BLaER1 treated with 17β-estradiol and CSF1 and Interleukin-3, amounts not matched to agents 10 nM and 100 nM (cell line): ENCODE results near the gene C16orf90.

Source experiments
- H3K27ac ChIP-seq, 11 experiments: shearing (Covaris generic); formaldehyde crosslinking; 2 replicates each; pipeline ENCODE4 v1.8.1; 2022
- H3K27me3 ChIP-seq, 11 experiments: shearing (Covaris generic); formaldehyde crosslinking; 2 replicates each; pipeline ENCODE4 v1.8.1; 2022
- H3K36me3 ChIP-seq, 11 experiments: shearing (Covaris generic); formaldehyde crosslinking; 2 replicates each; pipeline ENCODE4 v1.8.1; 2022
- H3K4me1 ChIP-seq, 10 experiments: shearing (Covaris generic); formaldehyde crosslinking; 2 replicates each; pipeline ENCODE4 v1.8.1; 2022
- H3K4me2 ChIP-seq, 11 experiments: shearing (Covaris generic); formaldehyde crosslinking; 2 replicates each; pipeline ENCODE4 v1.8.1; 2022
- H3K4me3 ChIP-seq, 10 experiments: shearing (Covaris generic); formaldehyde crosslinking; 2 replicates each; pipeline ENCODE4 v1.8.1; 2022
- H3K9ac ChIP-seq, 11 experiments: shearing (Covaris generic); formaldehyde crosslinking; 2 replicates each; pipeline ENCODE4 v1.8.1; 2022
- H3K9me3 ChIP-seq, 11 experiments: shearing (Covaris generic); formaldehyde crosslinking; replicated peaks in 1 of 11; 2 replicates each; pipeline ENCODE4 v1.8.1; 2022
- H4K20me1 ChIP-seq, 11 experiments: shearing (Covaris generic); formaldehyde crosslinking; 2 replicates each; pipeline ENCODE4 v1.8.1; 2022
- Cebpa-rat ChIP-seq, 11 experiments: shearing (Covaris generic); IDR thresholded peaks; 2 replicates each; pipeline ENCODE4 v1.8.1; 2022

The C16orf90 gene

DNA sequence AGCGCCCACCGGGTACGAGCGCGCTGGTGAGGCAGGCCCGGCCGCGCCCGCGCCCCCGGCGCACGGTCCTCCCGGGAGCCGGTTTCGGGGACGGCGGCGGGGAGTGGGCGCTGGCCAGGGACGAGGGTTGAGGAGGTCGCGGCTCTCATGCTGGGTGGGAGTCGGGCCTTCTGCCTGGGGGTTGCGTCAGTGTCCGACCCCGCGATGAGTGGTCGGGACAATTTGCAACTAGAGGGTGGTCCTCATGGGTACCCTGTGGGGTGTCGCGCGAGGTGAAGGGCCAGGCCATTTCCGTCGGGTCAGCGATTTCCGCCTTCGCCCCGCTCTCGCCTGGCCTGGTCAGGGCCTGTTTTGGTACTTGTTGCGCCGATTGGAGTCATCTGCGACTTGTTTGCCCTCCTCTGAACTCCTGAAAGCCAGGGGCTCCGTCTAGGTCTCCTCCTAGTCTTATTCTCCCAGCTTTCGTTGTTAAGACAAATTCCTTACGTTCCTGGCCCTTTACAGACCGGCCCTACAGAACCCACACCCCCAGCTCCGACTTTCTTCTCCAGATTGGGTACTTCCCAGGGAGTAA lies 36.9 kb downstream of the C16orf90 start:
- peak overlapping the region; percentile 90 to 98 (median 95) for H3K4me2 ChIP-seq
- peaks cover 0 to 11% (median 5%) of the 10 kb centered on the region in 11 experiments; a peak in 7 of 22 replicates for H3K9me3 ChIP-seq
- peaks cover 32 to 52% (median 47%) of the 10 kb centered on the region in 11 experiments for H4K20me1 ChIP-seq
- peak overlapping the region; percentile 73 to 98 (median 92) for H3K4me3 ChIP-seq
- no peak for TF ChIP-seq Cebpa-rat (IDR thresholded peaks at IDR 0.05)
- no peaks in the 10 kb centered on the region for H3K27me3 ChIP-seq
- peaks cover 43 to 62% (median 47%) of the 10 kb centered on the region in 10 experiments for H3K4me1 ChIP-seq
- peak overlapping the region; percentile 95 to 100 (median 98) for H3K27ac ChIP-seq
- peak overlapping the region; percentile 90 to 100 (median 97) for H3K9ac ChIP-seq
- peaks cover 4 to 26% (median 16%) of the 10 kb centered on the region in 11 experiments; a peak in 18 of 22 replicates for H3K36me3 ChIP-seq

DNA sequence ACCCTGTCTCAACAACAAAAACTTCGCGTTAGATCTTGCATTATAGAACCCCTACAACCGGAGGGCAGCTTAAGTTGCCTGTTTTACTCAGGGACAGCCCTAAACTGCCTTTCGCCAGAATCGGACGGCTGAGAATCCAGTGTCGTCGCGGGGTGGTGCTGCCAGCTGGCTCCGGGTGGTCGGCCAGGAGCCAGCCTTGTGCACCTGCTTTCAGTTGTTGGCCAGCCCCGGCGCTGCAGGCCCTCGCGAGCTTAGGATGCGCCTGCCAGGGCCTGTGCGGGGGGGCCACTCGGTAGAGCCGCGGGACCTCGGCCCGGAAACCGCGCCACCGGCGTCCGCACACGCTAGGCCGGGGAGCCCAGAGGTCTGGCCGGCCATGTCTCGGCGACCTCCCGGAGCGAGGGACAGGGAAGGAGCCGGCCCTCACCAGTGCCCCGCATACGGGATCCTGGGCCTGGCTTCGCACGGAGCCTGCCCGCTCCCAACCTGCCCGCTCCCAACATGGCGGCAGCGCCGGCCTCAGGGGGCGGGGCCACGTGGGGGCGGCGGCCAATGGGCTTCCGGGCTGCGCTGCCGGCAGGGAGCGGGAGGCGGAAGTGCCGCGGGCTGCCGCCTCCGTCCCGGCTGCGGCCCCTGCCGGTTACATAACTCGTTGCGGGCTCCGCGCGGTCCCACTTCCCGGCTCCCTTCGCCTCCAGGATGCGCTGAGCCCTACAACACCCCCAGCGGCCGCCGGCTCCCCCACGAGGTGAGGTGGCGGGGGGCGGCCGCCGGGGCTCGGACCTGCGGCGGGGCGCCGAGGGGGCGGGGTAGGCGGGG lies 37.6 kb downstream of the C16orf90 start:
- no peaks in the 10 kb centered on the region for H3K27me3 ChIP-seq
- H3K9me3 ChIP-seq: peaks cover 0 to 5% (median 0%) of the 10 kb centered on the region in 11 experiments; a peak in 2 of 22 replicates
- H3K4me3 ChIP-seq: peak overlapping the region; percentile 73 to 98 (median 92)
- H3K36me3 ChIP-seq: peaks cover 0 to 22% (median 10%) of the 10 kb centered on the region in 11 experiments; a peak in 18 of 22 replicates
- TF ChIP-seq Cebpa-rat (IDR thresholded peaks at IDR 0.05): peak in 1 of 11 experiments; percentile 12; a peak in 1 of 22 replicates
- H4K20me1 ChIP-seq: peaks cover 32 to 45% (median 40%) of the 10 kb centered on the region in 11 experiments
- peak overlapping the region; percentile 80 to 99 (median 95) for H3K4me2 ChIP-seq
- peak overlapping the region; percentile 95 to 100 (median 98) for H3K27ac ChIP-seq
- peaks cover 43 to 55% (median 46%) of the 10 kb centered on the region in 10 experiments for H3K4me1 ChIP-seq
- peak overlapping the region; percentile 90 to 100 (median 97) for H3K9ac ChIP-seq

DNA sequence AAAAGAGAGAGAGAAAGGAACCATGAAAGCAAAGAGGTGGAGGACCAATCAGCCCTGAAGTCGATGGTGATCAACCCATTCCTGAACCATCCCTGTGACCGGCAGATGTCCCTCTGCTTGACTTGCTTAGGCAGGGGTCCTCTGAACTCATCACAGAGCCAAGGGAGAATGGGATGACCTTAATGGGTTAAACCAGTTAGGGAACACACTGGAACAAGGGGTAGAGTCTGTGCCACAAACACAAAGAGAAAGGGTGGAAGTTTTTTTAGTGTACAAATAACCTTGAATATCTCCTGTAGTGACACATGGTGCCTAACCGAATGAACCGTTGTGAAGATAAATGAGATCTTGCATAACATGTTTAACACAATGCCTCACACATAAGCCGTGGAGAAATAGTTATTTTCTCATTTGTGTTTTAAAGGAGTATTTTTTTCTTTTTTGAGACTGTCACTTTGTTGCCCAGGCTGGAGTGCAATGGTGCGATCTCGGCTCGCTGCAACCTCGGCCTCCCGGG lies 40.6 kb downstream of the C16orf90 start:
- TF ChIP-seq Cebpa-rat (IDR thresholded peaks at IDR 0.05): no peak
- Histone ChIP-seq H4K20me1 (peaks cover 6 to 15% (median 11%) of the 10 kb centered on the region in 11 experiments; a peak in 19 of 22 replicates), H3K4me3 (no peak overlapping the region), H3K4me1 (peaks cover 27 to 42% (median 35%) of the 10 kb centered on the region in 10 experiments), H3K36me3 (peaks cover 2 to 19% (median 9%) of the 10 kb centered on the region in 11 experiments; a peak in 21 of 22 replicates), H3K27me3 (no peaks in the 10 kb centered on the region), H3K27ac (no peak overlapping the region), H3K9me3 (peaks cover 1 to 6% (median 5%) of the 10 kb centered on the region in 11 experiments; a peak in 20 of 22 replicates), H3K4me2 (no peak overlapping the region), H3K9ac (no peak overlapping the region)

DNA sequence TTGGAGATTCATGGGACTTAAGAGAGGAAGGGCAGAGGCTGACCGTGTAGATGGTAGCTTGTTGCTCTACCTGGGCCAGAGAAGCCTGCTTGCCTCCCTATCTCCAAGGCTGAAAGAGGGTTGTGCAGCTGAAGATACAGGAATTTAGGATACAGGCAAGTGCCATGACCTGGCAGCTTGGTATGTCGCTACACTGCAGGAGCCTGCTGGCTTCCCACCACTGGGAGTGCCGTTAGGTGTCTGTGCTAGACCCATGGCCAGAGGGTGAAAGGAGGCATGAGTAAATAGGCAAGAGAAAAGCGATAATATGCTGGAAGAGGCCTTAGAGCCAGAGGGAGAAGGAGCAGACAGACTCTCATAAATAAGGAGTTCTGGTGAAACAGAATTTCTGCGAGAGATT lies 41.2 kb downstream of the C16orf90 start:
- Histone ChIP-seq H3K9ac (no peak overlapping the region), H3K4me3 (no peak overlapping the region), H4K20me1 (peaks cover under 1 to 9% (median 5%) of the 10 kb centered on the region in 11 experiments; a peak in 12 of 22 replicates), H3K9me3 (peaks cover 7 to 12% (median 11%) of the 10 kb centered on the region in 11 experiments; a peak in 21 of 22 replicates), H3K4me1 (peaks cover 21 to 36% (median 29%) of the 10 kb centered on the region in 10 experiments), H3K27ac (no peak overlapping the region), H3K36me3 (peaks cover 7 to 25% (median 15%) of the 10 kb centered on the region in 11 experiments), H3K4me2 (no peak overlapping the region), H3K27me3 (no peaks in the 10 kb centered on the region)
- no peak for TF ChIP-seq Cebpa-rat (IDR thresholded peaks at IDR 0.05)

DNA sequence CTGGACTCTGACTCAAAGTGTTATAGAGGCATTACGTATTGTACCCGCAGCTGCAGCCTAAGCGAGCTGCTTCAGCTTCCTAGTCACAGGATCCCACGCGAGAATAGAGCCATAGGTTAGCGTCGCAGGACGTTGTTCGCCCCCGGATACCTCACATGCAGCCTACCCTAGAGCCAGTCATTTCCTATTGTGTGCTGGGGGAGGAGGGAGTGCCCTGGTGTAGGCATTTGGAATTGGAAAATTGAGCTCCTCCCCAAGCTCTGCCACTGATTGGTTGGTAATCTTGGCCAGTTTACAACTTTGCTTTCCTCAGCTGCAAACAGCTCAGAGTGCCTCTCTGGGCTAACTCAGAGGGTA lies 51.3 kb downstream of the C16orf90 start:
- peak overlapping the region; percentile 58 to 77 (median 70) for H3K4me3 ChIP-seq
- H3K9ac ChIP-seq: peak overlapping the region; percentile 73 to 85 (median 80)
- peak overlapping the region; percentile 56 to 85 (median 75) for H3K4me2 ChIP-seq
- peak overlapping the region; percentile 67 to 85 (median 80) for H3K27ac ChIP-seq
- peaks cover 0 to 10% (median 6%) of the 10 kb centered on the region in 10 experiments; a peak in 10 of 20 replicates for H3K4me1 ChIP-seq
- no peaks in the 10 kb centered on the region for H4K20me1 ChIP-seq
- H3K36me3 ChIP-seq: peaks cover 47 to 63% (median 57%) of the 10 kb centered on the region in 11 experiments
- TF ChIP-seq Cebpa-rat (IDR thresholded peaks at IDR 0.05): no peak
- H3K27me3 ChIP-seq: no peaks in the 10 kb centered on the region
- peaks cover 71 to 96% (median 78%) of the 10 kb centered on the region in 11 experiments for H3K9me3 ChIP-seq
